HG02798 (cell line): ENCODE measurements around the gene KIDINS220.
A peak's percentile ranks its signal among the peaks of the same experiment; 100 is the strongest.
"Not testable (repeated sequence)": the region's sequence is repeated elsewhere in the genome, so short reads cannot be mapped to it uniquely, and the experiment has no call there.

Experiments
- ATAC-seq: cut with Tn5 transposase; IDR thresholded peaks from one replicate; pipeline ENCODE4 v1.9.1; 2021; ENCODE audit warnings: mild to moderate bottlenecking; ENCODE audit not compliant: unreplicated experiment, poor library complexity

KIDINS220 gene

DNA sequence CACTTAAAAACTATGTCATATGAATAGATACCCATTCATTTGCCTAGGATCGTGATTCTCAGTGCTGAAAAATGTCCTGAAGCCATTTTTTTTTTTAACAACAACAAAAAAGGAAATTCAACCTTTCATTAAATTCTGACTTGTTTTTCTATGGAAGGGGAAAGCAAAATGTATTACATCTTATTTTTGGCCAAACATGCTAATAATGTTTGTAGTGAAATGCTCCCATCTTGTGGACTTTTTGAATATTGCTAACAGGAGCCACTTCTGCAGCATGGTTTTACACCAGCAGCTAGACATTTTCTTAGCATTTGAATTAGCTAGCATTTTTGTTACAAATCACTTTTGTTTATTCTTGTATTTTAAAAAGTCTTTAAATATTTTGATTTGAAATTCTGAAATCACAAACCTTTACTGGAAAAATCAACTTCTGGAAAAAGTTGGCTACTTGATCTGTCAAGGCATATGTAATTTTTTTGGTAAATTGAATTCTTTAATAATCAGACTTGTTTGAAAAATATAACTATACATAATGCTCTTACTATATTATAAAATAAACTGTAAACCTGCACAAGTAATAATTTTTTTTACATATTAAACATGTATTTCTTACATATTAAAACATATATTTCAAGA is 75.8 kb downstream of the KIDINS220 start:
- ATAC-seq = no peak

DNA sequence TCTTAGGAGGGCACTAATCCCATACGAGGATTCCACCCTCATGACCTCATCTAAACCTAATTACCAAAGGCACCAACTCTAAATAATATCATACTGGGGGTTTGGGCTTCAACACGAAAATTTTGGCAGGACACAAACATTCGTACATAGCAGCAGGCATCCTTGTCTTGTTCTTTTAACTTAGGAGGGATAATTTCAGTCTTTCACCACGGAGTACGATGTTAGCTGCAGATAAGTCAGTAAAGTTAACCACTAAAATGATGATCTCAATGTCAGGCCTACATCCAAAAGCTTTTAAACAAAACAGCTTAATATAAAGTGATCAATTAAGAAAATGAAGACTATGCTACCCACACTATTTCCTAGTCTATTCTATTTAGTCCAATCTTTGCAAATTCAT is 80.7 kb downstream of the KIDINS220 start:
- no peak for ATAC-seq

DNA sequence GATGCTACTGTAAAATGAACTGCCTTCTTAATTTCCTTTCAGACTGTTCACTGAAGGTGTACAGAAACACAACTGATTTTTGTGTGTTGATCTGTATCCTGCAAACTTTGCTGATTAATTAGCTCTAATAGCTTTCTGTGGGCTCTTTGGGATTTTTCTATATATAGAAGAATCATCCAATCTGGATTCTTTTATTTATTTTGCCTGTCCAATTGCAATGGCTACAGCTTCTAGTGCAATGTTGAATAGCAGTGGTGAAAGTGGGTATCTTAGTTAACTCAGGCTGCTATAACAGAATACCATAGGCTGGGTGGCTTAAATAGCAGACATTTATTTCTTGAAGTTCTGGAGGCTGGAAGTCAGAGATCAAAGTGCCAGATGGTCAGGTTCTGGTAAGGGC is 81.2 kb downstream of the KIDINS220 start:
- ATAC-seq = no peak

GRCh38 chr2:8754106-8754776 is 83.2 kb downstream of the KIDINS220 start:
- ATAC-seq = no peak

- ATAC-seq = no peak
Measured at GRCh38 chr2:8753609-8754008, 83.8 kb downstream of the KIDINS220 start.

DNA sequence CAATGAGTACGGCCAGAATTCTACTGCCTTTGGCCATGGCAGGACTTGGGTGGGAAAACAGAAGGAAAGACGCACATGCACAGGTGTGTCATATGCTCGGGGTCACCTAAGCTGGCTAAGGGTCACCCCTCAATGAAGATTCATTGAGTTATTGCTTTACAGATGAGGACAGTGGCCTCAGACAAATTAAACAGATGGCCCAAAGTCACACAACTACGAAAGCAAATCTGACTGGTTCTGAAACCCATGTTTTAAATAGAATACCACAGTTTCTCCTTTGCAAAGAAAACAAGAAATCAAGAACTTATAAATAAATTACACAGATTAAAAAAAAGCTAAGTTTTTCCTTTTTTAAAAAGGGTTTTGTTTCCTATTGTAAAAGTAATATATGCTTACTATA is 85.0 kb downstream of the KIDINS220 start:
- peak; percentile 56 for ATAC-seq

- ATAC-seq = no peak
Measured at GRCh38 chr2:8750221-8750620, 87.2 kb downstream of the KIDINS220 start.

DNA sequence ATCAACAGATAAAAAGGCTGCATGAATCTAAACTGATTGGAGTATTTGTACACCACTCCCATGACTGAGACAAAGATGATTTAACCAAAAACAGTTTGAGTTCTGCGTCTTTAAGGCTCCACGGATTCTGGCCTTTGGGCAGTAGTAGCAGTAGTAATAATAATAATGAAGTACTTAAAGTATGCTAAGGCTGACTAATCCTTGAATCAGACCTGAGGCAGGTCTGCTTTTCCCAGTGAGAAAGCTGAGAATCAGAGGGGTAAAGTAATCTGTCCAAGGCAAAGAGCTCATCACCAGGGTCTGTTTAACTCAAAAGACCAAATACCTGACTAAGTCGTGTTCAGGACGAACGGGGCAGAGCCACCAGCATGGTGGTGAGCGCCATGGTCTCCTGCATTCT is 94.2 kb downstream of the KIDINS220 start:
- ATAC-seq = no peak

DNA sequence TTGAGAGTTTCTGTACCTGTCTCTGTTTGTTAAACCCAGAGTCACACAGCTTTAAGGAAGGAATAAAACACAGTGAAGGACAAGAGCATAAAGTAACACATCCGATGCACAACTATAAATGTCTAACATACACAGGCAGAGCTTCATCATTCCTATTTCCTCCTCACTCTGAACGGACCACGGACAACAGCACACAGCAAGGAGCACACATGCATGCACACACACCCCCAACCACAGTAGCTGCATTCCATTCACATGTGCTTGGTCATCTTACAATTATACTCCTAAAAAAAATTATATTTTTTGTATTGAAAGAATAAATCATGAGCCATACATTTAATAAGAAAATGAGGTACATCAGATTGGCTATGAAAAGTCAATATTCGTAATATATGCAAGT is 97.3 kb downstream of the KIDINS220 start:
- ATAC-seq = no peak

DNA sequence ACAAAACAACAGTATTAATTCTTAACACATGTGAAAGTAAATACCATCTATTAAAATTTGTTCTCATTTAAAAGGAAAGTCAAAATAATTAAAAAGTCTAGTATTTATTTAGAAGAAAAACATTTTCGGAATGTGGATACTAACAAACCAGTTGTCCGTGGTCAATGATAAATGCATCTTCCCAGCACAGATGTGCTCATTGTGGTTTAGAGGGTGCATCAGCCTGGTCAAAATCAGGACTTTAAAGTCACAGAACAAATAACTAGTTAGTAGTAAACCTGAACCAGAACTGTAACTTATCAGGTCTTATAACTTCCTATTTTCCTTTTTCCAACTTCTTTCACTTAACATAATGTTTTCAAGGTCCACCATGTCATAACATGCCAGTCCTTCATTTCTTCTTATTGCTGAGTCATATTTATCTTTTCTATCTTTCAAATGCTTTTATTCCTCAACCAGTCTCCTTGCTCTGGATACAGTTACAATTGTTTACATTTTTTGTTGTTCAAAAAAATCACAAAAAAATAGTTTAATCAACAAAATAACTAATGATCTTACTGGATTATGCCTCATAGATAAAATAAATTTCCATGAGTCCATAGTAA is 99.7 kb downstream of the KIDINS220 start:
- ATAC-seq = no peak

- ATAC-seq = no peak
Measured at GRCh38 chr2:8732601-8733000, 104.8 kb downstream of the KIDINS220 start.

DNA sequence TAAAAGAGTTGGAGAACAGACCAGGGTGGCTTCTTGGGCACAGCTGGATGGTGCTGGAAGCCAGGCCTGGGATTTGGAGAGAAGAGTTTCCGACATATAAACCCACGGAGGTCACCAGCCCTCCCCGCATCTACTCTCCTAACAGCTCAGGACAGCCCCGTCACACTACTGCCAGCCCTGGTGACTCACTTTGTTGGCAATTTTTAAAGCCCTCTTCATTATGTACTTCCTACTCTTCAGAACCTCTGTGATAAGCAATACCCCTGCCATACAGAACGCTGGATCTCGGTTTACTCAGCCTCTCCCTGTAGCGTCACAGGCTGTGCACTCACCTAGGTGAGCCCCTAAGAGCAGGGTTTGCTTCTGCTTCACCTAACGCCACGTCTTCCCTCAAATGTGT is 107.5 kb downstream of the KIDINS220 start:
- ATAC-seq = no peak

DNA sequence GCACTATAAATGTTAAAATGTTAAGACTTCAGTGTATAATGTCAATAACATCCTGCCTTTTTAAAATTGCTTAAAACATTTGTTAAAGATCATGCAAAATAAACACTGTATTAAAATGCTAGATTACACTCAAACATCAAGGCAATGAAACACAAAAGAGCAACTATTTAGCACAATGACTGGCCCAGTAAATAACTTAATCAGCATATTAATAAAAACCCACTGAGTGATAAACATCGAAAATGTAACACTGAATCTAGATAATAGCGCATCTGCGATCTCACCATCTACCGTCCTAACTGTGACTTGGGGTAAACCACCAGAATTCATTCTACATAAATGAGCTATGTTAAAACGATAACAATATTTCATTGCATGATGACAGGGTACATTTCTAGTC is 108.3 kb downstream of the KIDINS220 start:
- not testable (repeated sequence) for ATAC-seq

- no peak for ATAC-seq
Measured at GRCh38 chr2:8728305-8729015, 109.0 kb downstream of the KIDINS220 start.

GRCh38 chr2:8725838-8726237 is 111.6 kb downstream of the KIDINS220 start:
- no peak for ATAC-seq

GRCh38 chr2:8722986-8723385 is 114.4 kb downstream of the KIDINS220 start:
- ATAC-seq = no peak

- ATAC-seq = no peak
Measured at GRCh38 chr2:8721410-8721809, 116.0 kb downstream of the KIDINS220 start.

DNA sequence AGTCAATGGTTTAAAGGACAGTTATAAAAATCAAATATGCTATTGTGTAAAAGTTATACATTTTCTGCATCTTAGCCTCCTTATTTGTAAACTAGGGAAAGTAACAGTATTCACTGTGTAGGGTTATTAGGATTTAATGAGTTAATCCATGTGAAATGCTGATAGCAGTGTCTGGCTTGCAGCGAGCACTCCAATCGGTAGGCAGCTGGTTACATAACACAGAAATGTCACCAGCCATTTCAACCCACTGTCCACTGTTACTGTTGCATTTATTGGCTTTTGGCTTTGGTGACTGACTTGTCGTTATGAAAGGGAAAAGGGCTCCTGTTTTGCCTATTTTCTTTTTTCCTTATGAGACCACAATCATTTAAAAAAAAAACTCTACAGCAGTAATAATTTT is 116.7 kb downstream of the KIDINS220 start:
- ATAC-seq = no peak

GRCh38 chr2:8719528-8719927 is 117.9 kb downstream of the KIDINS220 start:
- no peak for ATAC-seq

- no peak for ATAC-seq
Measured at GRCh38 chr2:8714971-8715370, 122.4 kb downstream of the KIDINS220 start.

DNA sequence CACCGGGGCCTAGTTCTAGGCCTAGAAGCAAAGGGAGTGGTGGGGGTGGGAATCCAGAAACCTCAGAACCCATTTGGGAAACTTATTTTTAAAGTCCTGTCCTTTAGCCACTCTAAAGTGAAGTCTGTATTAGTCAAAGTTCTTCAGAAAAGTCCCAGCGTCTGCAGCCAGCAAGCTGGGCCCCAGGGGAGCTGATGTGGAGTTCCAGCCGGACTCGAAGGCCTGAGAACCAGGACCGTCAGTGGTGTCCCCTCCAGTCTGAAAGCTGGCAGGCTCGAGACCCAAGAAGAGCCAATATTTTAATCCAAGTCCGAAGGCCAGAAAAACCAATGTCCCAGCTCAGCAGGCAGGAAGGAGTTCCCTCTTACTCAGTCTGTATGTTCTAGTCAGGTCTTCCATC is 123.1 kb downstream of the KIDINS220 start:
- ATAC-seq = no peak
